OCI-LY7 (cell line): ENCODE measurements around the gene KCNK1.

ENCODE experiments used
- EZH2phosphoT487 ChIP-seq: fragments of 200-600 bp; sonication (generic); IDR thresholded peaks from 2 replicates; pipeline ENCODE4 v1.6.1; 2018; ENCODE audit warnings: low read depth, borderline replicate concordance, mild to moderate bottlenecking, mixed run types, antibody characterized with exemption, low read length, moderate library complexity, mixed read lengths
- TF ChIP-seq, protein P1 (sequence below): fragments of 200-600 bp; sonication (generic); conservative IDR thresholded peaks from 2 replicates; pipeline ENCODE4 v1.5.1; 2014; ENCODE audit warnings: mild to moderate bottlenecking, antibody characterized with exemption, low read length, moderate library complexity, mixed read lengths

DNA sequence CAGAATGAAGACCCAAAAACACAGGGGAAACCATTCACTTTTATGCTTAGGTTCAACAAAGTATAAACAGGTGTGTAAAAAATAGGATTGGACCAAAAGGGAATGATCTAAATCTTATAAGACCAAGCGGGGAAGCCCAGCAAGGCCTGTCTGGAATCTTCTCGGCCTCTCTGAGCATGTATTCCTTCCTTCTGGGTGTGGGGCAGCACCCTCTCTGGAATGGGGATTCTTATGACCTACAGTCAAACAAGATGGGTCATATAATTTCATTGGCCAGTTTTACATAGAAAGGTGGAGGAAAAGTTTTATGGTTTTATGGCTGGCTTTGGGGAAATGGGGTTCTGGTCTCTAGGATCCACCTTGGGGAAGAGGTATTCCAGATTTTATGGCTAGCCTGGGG lies 11.2 kb downstream of the KCNK1 start:
- TF ChIP-seq, protein P1, sequence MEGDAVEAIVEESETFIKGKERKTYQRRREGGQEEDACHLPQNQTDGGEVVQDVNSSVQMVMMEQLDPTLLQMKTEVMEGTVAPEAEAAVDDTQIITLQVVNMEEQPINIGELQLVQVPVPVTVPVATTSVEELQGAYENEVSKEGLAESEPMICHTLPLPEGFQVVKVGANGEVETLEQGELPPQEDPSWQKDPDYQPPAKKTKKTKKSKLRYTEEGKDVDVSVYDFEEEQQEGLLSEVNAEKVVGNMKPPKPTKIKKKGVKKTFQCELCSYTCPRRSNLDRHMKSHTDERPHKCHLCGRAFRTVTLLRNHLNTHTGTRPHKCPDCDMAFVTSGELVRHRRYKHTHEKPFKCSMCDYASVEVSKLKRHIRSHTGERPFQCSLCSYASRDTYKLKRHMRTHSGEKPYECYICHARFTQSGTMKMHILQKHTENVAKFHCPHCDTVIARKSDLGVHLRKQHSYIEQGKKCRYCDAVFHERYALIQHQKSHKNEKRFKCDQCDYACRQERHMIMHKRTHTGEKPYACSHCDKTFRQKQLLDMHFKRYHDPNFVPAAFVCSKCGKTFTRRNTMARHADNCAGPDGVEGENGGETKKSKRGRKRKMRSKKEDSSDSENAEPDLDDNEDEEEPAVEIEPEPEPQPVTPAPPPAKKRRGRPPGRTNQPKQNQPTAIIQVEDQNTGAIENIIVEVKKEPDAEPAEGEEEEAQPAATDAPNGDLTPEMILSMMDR: no peak
- no peak for TF ChIP-seq EZH2phosphoT487
